ENCODE measurements around the gene ZDHHC4.

Gene ZDHHC4

GRCh38 chr7:6533893-6534495 lies 43.3 kb upstream of the ZDHHC4 start:
- TF ChIP-seq CTCF (IDR thresholded peaks at IDR 0.05; ENCODE audit: low read depth, low read length), result no peak
- H3K4me3 ChIP-seq (ENCODE audit: low read depth, low read length), result no peak overlapping the region

DNA sequence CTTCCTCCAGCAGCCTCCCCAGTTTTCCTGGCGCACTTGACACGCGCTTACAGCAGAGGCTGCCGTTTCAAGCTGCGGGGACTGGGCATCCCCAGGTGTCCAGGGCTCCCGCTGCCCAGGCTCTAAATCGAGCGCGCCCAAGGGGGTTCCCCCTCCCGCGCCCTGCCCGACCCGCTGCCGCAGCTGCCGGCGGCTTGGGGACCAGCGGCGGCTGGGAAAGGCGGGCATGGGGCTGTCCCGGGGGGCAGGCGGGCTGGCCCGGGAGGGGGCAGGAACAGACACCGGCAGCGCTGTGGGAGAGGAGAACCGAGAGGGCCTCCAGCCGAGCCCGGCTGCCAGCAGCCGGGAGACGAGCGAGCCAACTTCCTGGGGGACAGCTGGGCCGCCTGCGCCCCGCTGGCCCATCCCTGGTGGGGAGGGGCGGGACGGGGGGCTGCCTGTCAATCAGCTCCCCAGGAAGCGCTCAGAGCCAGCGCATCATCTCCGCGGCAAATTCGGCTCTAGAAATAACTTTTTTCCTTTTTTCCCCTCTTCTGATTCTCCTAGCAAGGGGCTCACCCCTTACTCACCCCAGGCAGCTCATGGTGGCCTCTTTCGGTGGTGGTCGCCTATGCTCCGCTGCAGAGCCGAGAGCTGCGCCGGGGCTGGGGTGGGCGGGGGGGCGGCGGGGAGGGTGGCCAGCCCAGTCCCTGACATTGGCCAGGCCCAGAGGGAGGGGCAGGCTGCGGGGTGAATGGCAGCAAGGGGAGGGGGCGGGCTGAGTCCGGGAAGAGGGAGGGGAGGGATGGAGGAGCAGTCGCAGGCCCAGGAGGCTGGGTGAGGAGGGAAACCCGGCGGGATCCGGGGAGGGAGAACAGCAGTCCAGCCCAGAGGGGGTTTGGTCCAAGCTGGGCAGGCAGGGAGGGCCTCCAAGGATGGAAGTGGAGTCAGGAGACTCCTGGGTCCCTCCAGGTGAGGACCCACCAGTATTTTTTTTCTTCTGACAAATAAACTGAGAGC lies 40.7 kb upstream of the ZDHHC4 start:
- H3K4me3 ChIP-seq (ENCODE audit: low read depth, low read length), result no peak overlapping the region

DNA sequence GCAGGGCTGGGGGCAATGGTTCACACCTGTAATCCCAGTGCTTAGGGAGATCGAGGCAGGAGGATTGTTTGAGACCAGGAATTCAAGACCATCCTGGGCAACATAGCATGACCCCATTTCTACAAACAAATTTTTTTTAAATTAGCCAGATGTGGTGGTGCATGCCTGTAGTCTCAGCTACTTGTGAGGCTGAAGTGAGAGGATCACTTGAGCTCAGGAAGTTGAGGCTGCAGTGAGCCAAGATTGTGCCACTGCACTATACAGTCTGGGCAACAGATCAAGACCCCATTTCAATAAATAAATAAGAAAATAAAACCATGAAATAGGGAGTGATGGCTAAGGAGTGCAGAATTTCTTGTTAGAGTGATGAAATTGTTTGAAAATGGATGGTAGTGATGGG lies 34.9 kb upstream of the ZDHHC4 start:
- no peak overlapping the region for H3K4me3 ChIP-seq (ENCODE audit: low read depth, low read length)
- no peak for TF ChIP-seq CTCF (IDR thresholded peaks at IDR 0.05; ENCODE audit: low read depth, low read length)

More for the DNA sequence above, 40.7 kb upstream of the ZDHHC4 start:
- no peak for TF ChIP-seq CTCF (IDR thresholded peaks at IDR 0.05; ENCODE audit: low read depth, low read length)

GRCh38 chr7:6545398-6546126 lies 31.7 kb upstream of the ZDHHC4 start:
- TF ChIP-seq CTCF (IDR thresholded peaks at IDR 0.05; ENCODE audit: low read depth, low read length), result no peak
- H3K4me3 ChIP-seq (ENCODE audit: low read depth, low read length), result no peak overlapping the region

DNA sequence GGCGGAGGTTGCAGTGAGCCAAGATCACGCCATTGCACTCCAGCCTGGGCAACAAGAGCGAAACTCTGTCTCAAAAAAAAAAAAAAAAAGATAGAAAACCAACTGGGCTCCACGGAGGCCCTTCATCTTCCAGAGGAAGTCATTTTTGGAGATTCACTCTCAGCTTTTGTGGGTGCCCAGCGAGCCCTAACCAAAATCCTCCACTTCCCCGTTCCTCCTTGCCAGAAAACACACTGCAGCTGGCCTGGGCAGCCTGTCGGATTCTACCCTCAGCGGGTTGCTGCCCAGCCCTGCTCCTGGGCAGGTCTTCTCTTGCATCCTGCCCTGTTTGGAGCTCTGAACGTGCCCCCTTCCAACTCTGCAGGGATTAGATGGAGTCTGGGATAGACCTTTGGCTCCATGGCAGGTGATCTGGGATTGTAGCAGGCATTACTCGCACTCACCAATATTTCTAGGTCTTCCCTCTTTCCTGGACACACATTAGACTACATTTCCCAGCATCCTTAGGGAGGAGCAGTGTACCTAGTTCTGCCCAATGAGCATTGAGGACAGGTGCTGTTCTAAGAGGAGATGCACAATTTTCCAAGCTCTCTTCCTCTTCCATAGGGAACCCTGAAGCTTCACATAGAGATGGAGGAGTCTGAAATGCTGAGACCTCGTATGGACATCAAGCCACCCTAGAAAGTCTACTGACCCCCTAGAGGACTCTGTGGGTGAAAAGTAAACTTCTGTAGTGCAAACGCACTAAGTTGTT lies 30.6 kb upstream of the ZDHHC4 start:
- TF ChIP-seq CTCF (IDR thresholded peaks at IDR 0.05; ENCODE audit: low read depth, low read length), result no peak
- H3K4me3 ChIP-seq (ENCODE audit: low read depth, low read length), result no peak overlapping the region

DNA sequence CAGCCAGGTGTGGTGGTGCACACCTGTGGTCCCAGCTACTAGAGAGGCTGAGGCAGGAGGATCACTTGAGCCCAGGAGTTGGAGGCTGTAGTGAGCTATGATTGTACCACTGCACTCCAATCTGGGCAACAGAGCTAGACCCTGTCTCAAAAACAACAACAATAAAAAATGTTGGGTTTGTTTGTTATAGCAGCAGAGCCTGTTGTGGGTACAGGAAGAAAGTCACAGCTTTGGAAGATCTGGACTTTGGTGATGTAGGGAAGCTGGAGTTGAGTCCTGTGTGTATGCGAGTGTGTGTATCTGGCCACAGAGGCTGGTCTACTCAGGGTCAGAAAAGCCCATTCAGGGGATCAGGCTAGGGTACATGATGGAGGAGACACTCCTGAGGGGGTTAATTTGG lies 29.9 kb upstream of the ZDHHC4 start:
- TF ChIP-seq CTCF (IDR thresholded peaks at IDR 0.05; ENCODE audit: low read depth, low read length), result no peak

More for the DNA sequence above, 29.9 kb upstream of the ZDHHC4 start:
- no peak overlapping the region for H3K4me3 ChIP-seq (ENCODE audit: low read depth, low read length)
